Measurements from ENCODE around the gene ZNF783.
"Not testable (repeated sequence)": the region's sequence is repeated elsewhere in the genome, so short reads cannot be mapped to it uniquely, and the experiment has no call there.

The ZNF783 gene

DNA sequence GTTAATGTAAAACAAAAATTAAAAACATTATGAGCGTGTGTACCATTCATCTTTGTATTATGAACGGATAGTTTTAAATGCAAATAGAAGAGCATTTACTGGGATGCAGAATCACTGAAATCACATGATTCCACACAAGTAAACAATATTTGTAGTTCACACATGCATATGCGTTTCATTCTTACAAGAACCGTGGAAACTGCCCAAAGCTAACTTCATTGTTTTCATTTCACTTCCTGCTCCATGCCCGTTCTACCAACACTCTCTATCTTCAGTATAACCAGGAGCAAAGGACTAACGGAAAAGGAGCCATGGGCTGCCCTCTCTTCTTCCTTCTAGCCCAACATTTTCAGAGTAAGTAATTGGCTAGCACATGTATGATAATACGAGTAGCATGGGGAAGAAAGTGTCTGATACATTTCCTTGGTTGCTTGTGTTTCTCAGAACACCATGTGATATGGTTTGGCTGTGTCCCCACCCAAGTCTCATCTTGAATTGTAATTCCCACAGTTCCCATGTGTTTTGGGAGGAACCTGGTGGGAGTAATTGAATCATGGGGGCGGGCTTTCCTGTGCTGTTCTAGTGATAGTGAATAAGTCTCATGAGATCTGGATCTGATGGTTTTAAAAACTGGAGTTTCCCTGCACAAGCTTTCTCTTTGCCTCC lies 38.8 kb downstream of the ZNF783 start:
- no peak for DNase-seq (ENCODE audit: low read depth in 2 of 2)

DNA sequence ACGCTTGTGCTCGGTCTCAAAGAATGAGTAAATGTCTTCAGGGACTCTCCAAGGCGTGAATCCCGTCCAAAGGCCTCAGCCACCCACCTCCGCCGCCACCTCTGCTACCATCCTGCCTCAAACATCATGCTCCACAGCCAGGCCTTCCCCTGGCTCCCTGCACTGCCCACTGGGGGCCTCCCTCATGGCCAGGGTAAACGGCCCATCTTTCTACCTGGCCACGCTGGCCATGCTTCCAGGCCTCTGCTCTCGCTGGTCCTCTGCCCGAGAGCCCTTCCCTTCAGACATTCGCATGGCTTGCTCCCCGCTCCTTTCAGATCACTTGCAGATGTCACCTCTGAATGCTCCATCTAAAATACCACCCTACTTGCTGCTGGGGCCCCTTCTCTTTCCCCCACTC lies 40.2 kb downstream of the ZNF783 start:
- DNase-seq (ENCODE audit: low read depth in 2 of 2), result no peak

DNA sequence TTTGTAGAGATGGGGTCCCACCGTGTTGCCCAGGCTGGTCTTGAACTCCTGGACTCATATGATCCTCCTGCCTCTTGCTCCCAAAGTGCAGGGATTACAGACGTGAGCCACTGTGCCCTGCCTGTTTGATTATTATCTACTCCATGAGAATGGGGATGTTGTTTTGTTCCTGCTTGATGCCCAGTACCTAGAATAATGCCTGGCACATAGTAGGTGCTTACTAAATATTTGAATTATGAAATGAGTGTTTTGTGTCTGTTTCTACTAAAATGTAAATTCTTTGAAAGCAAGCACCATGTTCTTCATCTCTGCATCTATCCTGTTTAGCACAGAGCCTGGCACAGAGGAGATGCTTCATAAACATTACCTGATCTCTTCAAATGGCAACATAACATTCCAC lies 40.9 kb downstream of the ZNF783 start:
- no peak for DNase-seq (ENCODE audit: low read depth in 2 of 2)

GRCh38 chr7:149304006-149304405 lies 42.0 kb downstream of the ZNF783 start:
- no peak for DNase-seq (ENCODE audit: low read depth in 2 of 2)

GRCh38 chr7:149306854-149307253 lies 44.9 kb downstream of the ZNF783 start:
- no peak for DNase-seq (ENCODE audit: low read depth in 2 of 2)

GRCh38 chr7:149307775-149308501 lies 45.9 kb downstream of the ZNF783 start:
- DNase-seq (ENCODE audit: low read depth in 2 of 2), result no peak

DNA sequence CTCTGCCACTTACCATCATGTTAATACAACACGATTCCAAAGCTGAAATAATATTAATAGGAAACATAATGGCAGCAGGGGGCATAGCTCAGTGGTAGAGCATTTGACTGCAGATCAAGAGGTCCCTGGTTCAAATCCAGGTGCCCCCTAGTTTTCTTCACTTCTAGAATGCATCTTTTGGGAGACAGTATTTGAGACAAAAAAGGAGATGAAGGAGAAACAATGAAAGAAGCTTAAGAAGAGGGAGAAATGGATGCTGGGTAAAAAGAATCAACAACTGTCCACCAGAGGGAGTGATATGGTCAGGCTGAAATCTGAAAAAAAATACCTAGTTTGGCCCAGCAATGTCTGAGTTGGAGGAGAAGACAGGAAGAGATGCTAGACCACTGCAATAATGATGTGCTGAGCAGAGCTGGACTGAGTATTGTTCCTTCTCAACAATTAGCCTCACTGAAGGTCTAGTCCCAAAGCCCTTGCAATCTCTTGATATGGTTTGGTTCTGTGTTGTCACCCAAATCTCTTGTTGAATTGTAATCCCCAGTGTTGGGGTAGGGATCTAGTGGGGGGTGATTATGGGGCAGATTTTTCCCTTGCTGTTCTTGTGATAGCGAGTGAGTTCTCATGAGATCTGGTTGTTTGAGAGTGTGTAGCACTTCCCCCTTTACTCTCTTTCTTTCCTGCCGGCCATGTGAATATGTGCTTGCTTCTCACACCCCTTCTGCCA lies 48.3 kb downstream of the ZNF783 start:
- no peak for DNase-seq (ENCODE audit: low read depth in 2 of 2)

DNA sequence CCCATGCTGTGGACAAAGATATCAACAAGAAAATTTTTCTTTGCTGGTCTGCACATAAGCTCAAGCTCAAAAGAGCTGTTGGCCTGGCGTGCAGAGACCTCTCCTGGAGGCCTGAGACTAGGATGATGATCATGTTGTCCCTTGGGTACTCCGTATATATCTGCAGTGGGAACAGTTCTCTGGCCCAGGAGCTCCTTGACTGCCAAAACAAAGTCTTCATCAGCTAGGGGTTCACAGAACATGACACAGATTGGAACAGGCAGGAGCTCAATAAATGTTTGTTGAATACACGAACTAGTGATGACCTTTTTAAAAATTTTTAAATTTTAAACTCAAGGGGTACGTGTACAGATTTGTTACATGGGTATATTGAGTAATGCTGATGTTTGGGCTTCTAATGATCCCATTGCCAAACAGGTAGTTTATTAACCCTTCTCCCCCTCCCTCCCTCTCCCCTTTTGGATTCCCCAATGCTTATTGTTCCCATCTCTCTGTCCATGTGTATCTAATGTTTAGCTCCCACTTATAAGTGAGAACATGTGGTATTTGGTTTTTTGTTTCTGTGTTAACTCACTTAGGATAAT lies 49.1 kb downstream of the ZNF783 start:
- no peak for DNase-seq (ENCODE audit: low read depth in 2 of 2)

- DNase-seq (ENCODE audit: low read depth in 2 of 2), result no peak
Measured at GRCh38 chr7:149313981-149314380, 52.0 kb downstream of the ZNF783 start.

GRCh38 chr7:149316606-149317005 lies 54.6 kb downstream of the ZNF783 start:
- no peak for DNase-seq (ENCODE audit: low read depth in 2 of 2)

- no peak for DNase-seq (ENCODE audit: low read depth in 2 of 2)
Measured at GRCh38 chr7:149317496-149317895, 55.5 kb downstream of the ZNF783 start.

GRCh38 chr7:149317986-149318672 lies 56.1 kb downstream of the ZNF783 start:
- no peak for DNase-seq (ENCODE audit: low read depth in 2 of 2)

DNA sequence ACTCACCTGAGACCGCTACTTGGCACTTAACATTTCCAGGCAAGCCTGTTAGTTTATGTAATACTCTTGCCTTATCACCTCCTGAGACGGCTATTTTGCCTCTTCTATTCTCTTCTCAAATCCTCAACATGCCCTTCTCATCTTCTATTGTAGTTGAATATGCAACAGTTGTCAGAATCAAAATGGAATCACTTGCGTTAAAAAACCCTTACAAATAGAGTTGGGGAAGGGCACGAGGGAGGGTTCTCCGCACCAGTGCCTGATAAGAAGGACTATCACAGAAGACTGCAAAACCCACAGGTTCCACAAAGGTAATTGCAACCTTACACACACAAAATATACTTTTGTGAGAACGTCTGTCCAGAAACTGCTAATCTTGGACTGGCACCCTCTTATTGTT lies 57.4 kb downstream of the ZNF783 start:
- DNase-seq (ENCODE audit: low read depth in 2 of 2), result no peak

- no peak for DNase-seq (ENCODE audit: low read depth in 2 of 2)
Measured at GRCh38 chr7:149320313-149321124, 58.5 kb downstream of the ZNF783 start.

- not testable (repeated sequence) for DNase-seq (ENCODE audit: low read depth in 2 of 2)
Measured at GRCh38 chr7:149321125-149321905, 59.3 kb downstream of the ZNF783 start.

DNA sequence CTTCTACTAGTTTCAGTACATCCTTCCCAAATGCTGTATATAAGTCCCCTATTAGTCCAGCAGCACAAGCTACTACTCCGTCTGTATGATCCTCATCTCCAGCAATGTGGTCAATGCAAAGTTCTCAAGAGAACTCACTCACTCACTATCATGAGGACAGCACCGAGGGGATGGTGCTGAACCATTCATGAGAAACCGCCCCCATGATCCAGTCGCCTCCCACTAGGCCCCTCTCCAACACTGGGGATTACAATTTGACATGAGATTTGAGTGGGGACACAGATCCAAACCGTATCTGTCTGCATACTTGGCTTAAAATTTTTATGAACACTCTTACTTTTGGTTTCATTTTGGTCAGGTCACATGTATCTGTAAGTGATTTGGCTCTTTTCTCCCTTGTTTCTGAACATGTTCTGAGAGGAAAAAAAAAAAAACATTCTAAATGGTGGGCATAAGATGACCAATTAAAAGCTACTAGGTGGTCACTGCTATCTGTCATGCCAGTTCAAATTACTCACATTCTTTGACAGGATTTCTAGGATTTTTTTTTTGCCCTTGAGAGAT lies 60.1 kb downstream of the ZNF783 start:
- no peak for DNase-seq (ENCODE audit: low read depth in 2 of 2)

- no peak for DNase-seq (ENCODE audit: low read depth in 2 of 2)
Measured at GRCh38 chr7:149322737-149323136, 60.7 kb downstream of the ZNF783 start.

GRCh38 chr7:149325248-149325647 lies 63.3 kb downstream of the ZNF783 start:
- DNase-seq (ENCODE audit: low read depth in 2 of 2), result no peak

DNA sequence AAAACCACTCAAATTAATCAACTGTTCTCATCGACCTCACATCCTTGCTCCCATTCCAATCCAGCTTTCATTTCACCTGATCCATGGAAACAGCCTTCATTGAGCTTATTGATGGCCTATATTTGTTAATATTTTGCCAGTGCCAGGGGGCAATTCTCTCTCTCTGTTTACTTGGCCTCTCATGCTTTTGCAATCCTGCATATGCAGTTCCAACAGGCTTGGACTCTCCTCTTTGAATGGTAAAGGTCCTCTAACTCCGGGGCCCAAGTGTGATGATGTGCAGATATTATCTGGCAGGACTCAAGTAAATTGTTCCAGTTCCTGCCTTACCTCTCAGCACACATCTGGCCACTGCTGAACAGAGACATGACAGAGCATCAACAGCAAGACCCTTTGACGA lies 67.3 kb downstream of the ZNF783 start:
- no peak for DNase-seq (ENCODE audit: low read depth in 2 of 2)

DNA sequence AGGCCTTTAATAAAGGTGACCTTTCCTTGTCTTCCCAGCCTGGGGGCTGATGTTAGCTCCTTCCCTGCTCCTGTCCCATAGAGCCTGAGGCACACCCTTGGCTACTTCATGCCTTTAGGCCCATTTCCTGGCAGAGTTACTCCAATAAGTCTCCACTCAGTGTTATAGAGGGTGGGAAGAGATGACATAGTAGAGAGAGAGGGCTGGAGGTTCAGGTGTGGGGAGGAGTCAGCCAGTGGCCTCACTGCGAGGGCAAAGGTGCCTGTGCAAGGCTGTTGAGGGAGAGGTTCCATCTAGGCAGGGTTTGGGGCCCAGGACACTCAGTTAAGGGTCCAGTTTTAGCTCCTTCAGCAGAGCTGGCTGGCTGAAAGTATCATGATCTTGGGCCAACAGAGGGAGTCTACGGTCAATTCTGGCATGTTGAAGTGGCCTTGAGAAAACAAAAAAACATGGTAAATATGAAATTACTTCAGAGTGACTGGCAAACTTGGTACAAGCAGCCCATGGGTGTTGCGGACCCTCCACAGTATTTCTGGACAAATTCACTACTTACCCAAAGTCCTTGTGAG lies 67.9 kb downstream of the ZNF783 start:
- no peak for DNase-seq (ENCODE audit: low read depth in 2 of 2)
